ENCODE results near the gene MYO6. TPM values are rescaled to one million over a fixed set of nuclear protein-coding genes. Genes with fewer than 3 reads are reported as not detected.

MYO6 gene
- total and polyA plus RNA-seq, 2 of the 4 experiments (the other 2 are of a cell fraction) = 6.1 to 6.8 TPM

DNA sequence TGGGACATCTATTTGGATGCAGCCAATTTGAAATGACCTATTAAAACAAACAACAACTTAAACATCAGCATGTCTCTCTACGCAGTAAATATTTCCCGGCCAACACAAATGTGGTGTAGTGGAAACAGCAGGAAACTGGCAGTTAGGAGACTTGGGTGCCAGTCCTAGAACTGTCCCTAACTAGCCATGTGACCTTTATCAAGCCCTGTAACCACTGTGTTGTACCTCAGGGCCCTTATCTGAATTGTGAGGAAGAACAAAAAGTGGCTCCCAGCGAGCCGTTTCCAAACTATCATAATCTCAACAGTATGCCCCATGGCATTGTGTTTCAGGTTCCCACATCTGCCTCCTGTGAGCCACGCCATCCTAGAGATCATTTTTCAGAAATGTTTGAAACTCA, 198.9 kb downstream of the MYO6 start:
- POLR2A ChIA-PET (ENCODE audit: unreplicated experiment) = no interaction called here
- no peaks in the 10 kb centered on the region for H3K9me3 ChIP-seq (ENCODE audit: control insufficient read depth, insufficient read depth, low read length)
- no peak overlapping the region for H3K4me2 ChIP-seq (ENCODE audit: low read depth, low read length)
- H3K14ac ChIP-seq (replicated peaks; ENCODE audit: low read depth, low read length) = no peak overlapping the region
- CTCF ChIA-PET = no interaction called here
- H3K56ac ChIP-seq (ENCODE audit: extremely low read depth, insufficient read depth, low read length) = no peak overlapping the region
- in situ Hi-C loops (cut with MboI; ENCODE audit: low sequenced_read_pairs) (no loop called here), dilution Hi-C loops (cut with HindIII; ENCODE audit: low sequenced_read_pairs, unreplicated experiment) (no loop called here), intact Hi-C loops (cut with micrococcal nuclease) (no loop called here)
- H2AFZ ChIP-seq (replicated peaks; ENCODE audit: low read length, poor library complexity) = no peak overlapping the region
- no peak overlapping the region for H2AK9ac ChIP-seq (replicated peaks; ENCODE audit: low read depth, low read length, poor library complexity)
- no CpG with 5 or more reads among the region's 5 CpGs for WGBS, 2 experiments (ENCODE audit: extremely low coverage in 2 of 2, insufficient read length in 1 of 2)
- no peak overlapping the region for H3K4ac ChIP-seq (ENCODE audit: low read depth, low read length)
- no peak overlapping the region for H4K8ac ChIP-seq (ENCODE audit: low read depth in 2 of 2, low read length in 2 of 2)
- no peak overlapping the region for H2AK5ac ChIP-seq (ENCODE audit: low read depth, low read length)
- H3K18ac ChIP-seq (ENCODE audit: low read depth, low read length) = no peak overlapping the region
- H4K91ac ChIP-seq (ENCODE audit: insufficient read depth, low read depth, low read length) = no peak overlapping the region
- no peak overlapping the region for H2BK5ac ChIP-seq (ENCODE audit: low read depth, low read length, poor library complexity, severe bottlenecking)
- no peaks in the 10 kb centered on the region for H3K36me3 ChIP-seq (ENCODE audit: control insufficient read depth, insufficient read depth, low read length)
- no peak overlapping the region for H3K4me3 ChIP-seq (ENCODE audit: insufficient read depth, low read depth, low read length)
- H4K5ac ChIP-seq (ENCODE audit: low read depth, low read length) = no peak overlapping the region
- no peaks in the 10 kb centered on the region for H3K79me1 ChIP-seq (ENCODE audit: low read depth in 1 of 2, low read length in 2 of 2)
- no peaks in the 10 kb centered on the region for H3K4me1 ChIP-seq (ENCODE audit: control insufficient read depth, insufficient read depth, low read length)
- no peak for TF ChIP-seq RAD21 (IDR thresholded peaks at IDR 0.05; ENCODE audit: low read length)
- no peak for TF ChIP-seq FOS (IDR thresholded peaks at IDR 0.05; ENCODE audit: low read depth, low read length)
- TF ChIP-seq MAZ (IDR thresholded peaks at IDR 0.05; ENCODE audit: borderline replicate concordance, low read depth, low read length) = no peak
- TF ChIP-seq CTCF (conservative IDR thresholded peaks at IDR 0.05; ENCODE audit: low read depth, low read length) = no peak
- no peak for TF ChIP-seq NFE2L2 (IDR thresholded peaks at IDR 0.05; ENCODE audit: low read depth, low read length)
- TF ChIP-seq BHLHE40 (IDR thresholded peaks at IDR 0.05; ENCODE audit: low read depth, low read length) = no peak
- DNase-seq (no peak), ATAC-seq (ENCODE audit: low read depth) (no peak)
- H4K20me1 ChIP-seq (ENCODE audit: insufficient read depth, low read length) = no peaks in the 10 kb centered on the region
- peaks cover 10% of the 10 kb centered on the region for H3K27me3 ChIP-seq (ENCODE audit: control insufficient read depth, insufficient read depth, low read length)
- no peak overlapping the region for H3K27ac ChIP-seq (ENCODE audit: insufficient read depth, low read length)
- no peak overlapping the region for H2BK120ac ChIP-seq (ENCODE audit: low read depth, low read length)
- H3K23ac ChIP-seq (ENCODE audit: low read depth, low read length) = no peak overlapping the region
- no peak overlapping the region for H2BK20ac ChIP-seq (ENCODE audit: low read depth, low read length)
- BruUV-seq (replicated peaks) = no TSS peak
- no peak overlapping the region for H3K9ac ChIP-seq (ENCODE audit: low read depth, low read length)
- no peak overlapping the region for H2BK15ac ChIP-seq (ENCODE audit: low read depth, low read length)
- H3K9me1 ChIP-seq (ENCODE audit: insufficient read depth, low read length) = no peaks in the 10 kb centered on the region

Measured in IMR-90 (cell line).